Pancreas (tissue), 10 donors: Measurements from ENCODE around the gene GDI1. TPM values are rescaled to one million over a fixed set of nuclear protein-coding genes. Genes with fewer than 3 reads are reported as not detected.

Source experiments
- ATAC-seq, 4 donors: fragments of 200-7000 bp; cut with Tn5 transposase; one replicate each; pipeline versions ENCODE4 v1.8.0 to v1.9.1; 2020; ENCODE audit warnings: mild to moderate bottlenecking in 4 of 4, moderate library complexity in 4 of 4
- DNase-seq, 6 donors: peaks; one replicate each; pipeline ENCODE4 v3.0.0-alpha.2; 2020
- FAIRE-seq: peaks from 2 replicates; lab custom pipeline; 2012; peaks lifted over from hg19 to GRCh38; lab: Jason Lieb, UNC
- H3K27ac ChIP-seq, 4 donors: fragments of 200-600 bp; sonication (generic); 1 replicate in 3 of 4; 2 replicates in 1 of 4; pipeline versions ENCODE4 v1.5.0 to v1.8.0; 2020
- H3K27me3 ChIP-seq, 4 donors: fragments of 200-600 bp; one replicate each; pipeline ENCODE4 v1.8.0; 2021
- H3K36me3 ChIP-seq, 3 donors: fragments of 200-600 bp; sonication (generic) in 1 of 3; one replicate each; pipeline versions ENCODE4 v1.5.0 to v1.8.0; 2020 to 2021
- H3K4me1 ChIP-seq, 3 donors: fragments of 200-600 bp; one replicate each; pipeline ENCODE4 v1.8.0; 2021
- H3K4me3 ChIP-seq, 4 donors: fragments of 200-600 bp; sonication (generic) in 2 of 4; one replicate each; pipeline versions ENCODE4 v1.5.0 to v1.8.0; 2020 to 2021
- H3K9me3 ChIP-seq, 4 donors: fragments of 200-600 bp; one replicate each; pipeline ENCODE4 v1.8.0; 2021
- WGBS, 2 donors: extraction: QIAGEN DNeasy Blood & Tissue Kit; methylation state at CpG; one replicate each; pipeline ENCODE4 v1.1.7; 2013; 5-methylcytosine and 5-hydroxymethylcytosine counted together
- intact Hi-C, 3 donors: fragments of 100-400 bp; cut with DNase I; formaldehyde crosslinking; loops; one replicate each; pipeline versions ENCODE4 v1.11.1 to v1.14.2; 2022
- microRNA-seq, 2 donors: library from miRNA; unstranded; fragments of <30 nt; microRNA quantifications; one replicate each; pipeline versions ENCODE4 to v1.1.0, GENCODE V29; 2019 to 2020
- polyA plus RNA-seq, 2 donors: library from polyadenylated mRNA; stranded (reverse); fragments of 200-250 nt; gene quantifications; one replicate each; pipeline ENCODE4 v1.2.3, GENCODE V29; 2013
- total RNA-seq, 6 donors: library from RNA; stranded (reverse); fragmentation: NEBNext Ultra II Directional in 4 of 6; extraction: Animal tissue kit (Norgen Biotek cat#: 25700) in 4 of 6; gene quantifications; one replicate each; pipeline versions ENCODE4 v1.2.1 to v1.2.4, GENCODE V29; 2021 to 2023
- TF ChIP-seq, protein P1 (sequence below), 4 donors: fragments of 200-600 bp; sonication (generic) in 3 of 4; IDR thresholded peaks; one replicate each; pipeline versions ENCODE4 v1.5.0 to v1.8.0; 2021; ENCODE audit warnings: antibody characterized with exemption in 4 of 4
- donor health status: healthy with polysubstance abuse.
- donor health status: DM: no; HTN: no; CAD: no; lungs with moderate emphysema.
- donor health status: DM: no; HTN: no; CAD: no.
- donor health status: control.
- donor health status: control.
- donor health status: Bipolar disorder and iron deficiency.
- donor health status: DM: yes; HTN: yes; CAD: no.
- donor health status: DM: no; HTN: no; CAD: no.
- donor health status: DM: no; HTN: no; CAD: no.
- donor health status: DM: yes; HTN: yes; CAD: no.

Gene GDI1
- total and polyA plus RNA-seq, 8 donors: 25.5 to 138 (median 36.6) TPM

- peak overlapping the region in 2 of 4 donors; percentile 56 to 59 for H3K4me3 ChIP-seq
- no peak for ATAC-seq
- H3K36me3 ChIP-seq: no peaks in the 10 kb centered on the region
- no peak for DNase-seq
- no peak for FAIRE-seq
- H3K9me3 ChIP-seq: no peaks in the 10 kb centered on the region
- intact Hi-C loops: no loop called here
- WGBS, 2 donors: 76 to 78% methylated on average over 4 of the region's 4 CpGs
- peaks cover 0 to 5% (median 0%) of the 10 kb centered on the region in 3 donors for H3K4me1 ChIP-seq
- no peaks in the 10 kb centered on the region for H3K27me3 ChIP-seq
- no peak overlapping the region for H3K27ac ChIP-seq
- TF ChIP-seq, protein P1, sequence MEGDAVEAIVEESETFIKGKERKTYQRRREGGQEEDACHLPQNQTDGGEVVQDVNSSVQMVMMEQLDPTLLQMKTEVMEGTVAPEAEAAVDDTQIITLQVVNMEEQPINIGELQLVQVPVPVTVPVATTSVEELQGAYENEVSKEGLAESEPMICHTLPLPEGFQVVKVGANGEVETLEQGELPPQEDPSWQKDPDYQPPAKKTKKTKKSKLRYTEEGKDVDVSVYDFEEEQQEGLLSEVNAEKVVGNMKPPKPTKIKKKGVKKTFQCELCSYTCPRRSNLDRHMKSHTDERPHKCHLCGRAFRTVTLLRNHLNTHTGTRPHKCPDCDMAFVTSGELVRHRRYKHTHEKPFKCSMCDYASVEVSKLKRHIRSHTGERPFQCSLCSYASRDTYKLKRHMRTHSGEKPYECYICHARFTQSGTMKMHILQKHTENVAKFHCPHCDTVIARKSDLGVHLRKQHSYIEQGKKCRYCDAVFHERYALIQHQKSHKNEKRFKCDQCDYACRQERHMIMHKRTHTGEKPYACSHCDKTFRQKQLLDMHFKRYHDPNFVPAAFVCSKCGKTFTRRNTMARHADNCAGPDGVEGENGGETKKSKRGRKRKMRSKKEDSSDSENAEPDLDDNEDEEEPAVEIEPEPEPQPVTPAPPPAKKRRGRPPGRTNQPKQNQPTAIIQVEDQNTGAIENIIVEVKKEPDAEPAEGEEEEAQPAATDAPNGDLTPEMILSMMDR (IDR thresholded peaks at IDR 0.05): no peak
These were observed 52.2 kb downstream of the GDI1 start for GRCh38 chrX:154489182-154489581.

DNA sequence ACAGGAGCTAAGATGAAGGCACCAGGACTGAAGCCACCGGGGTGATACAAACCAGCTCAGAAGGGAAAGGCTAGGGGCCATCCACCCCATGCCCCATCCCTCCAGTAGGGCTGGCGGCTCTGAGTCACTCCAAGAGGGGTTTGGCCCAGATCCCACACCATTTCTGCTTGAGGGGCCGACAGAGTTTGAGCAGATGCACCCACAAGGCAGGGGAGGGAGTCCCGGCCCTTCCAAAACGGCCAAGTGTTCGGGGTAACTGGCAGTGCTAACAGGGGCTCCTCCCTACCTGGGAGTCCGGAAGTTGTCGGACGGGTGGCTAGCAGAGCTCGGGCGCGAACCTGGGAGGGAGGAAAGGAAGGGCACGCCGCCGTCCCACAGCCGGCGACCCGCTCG, 53.1 kb downstream of the GDI1 start:
- FAIRE-seq (no peak), DNase-seq (peak in 3 of 6 donors; percentile 26 to 48 (median 37)), ATAC-seq (peak in 2 of 4 donors; percentile 12 to 14)
- H3K36me3 ChIP-seq: no peaks in the 10 kb centered on the region
- no peaks in the 10 kb centered on the region for H3K27me3 ChIP-seq
- H3K27ac ChIP-seq: peak overlapping the region; percentile 84 to 94 (median 88)
- peaks cover 0 to 5% (median 0%) of the 10 kb centered on the region in 3 donors for H3K4me1 ChIP-seq
- intact Hi-C loops: no loop called here
- no peaks in the 10 kb centered on the region for H3K9me3 ChIP-seq
- TF ChIP-seq, protein P1 (IDR thresholded peaks at IDR 0.05): no peak
- 0 to 52% methylated on average over 11 to 19 of the region's 19 CpGs for WGBS, 2 donors
- peak overlapping the region; percentile 33 to 59 (median 56) for H3K4me3 ChIP-seq

- Histone ChIP-seq H3K4me3 (peak within 1 kb of the TSS; percentile 33 to 59 (median 56)), H3K9me3 (no peaks in the 10 kb centered on the region), H3K36me3 (no peaks in the 10 kb centered on the region), H3K27ac (peak within 1 kb of the TSS; percentile 84 to 94 (median 88)), H3K27me3 (no peaks in the 10 kb centered on the region), H3K4me1 (peaks cover 0 to 5% (median 0%) of the 10 kb centered on the region in 3 donors)
- ATAC-seq: peak; percentile 82 to 93 (median 86)
- TF ChIP-seq, protein P1 (IDR thresholded peaks at IDR 0.05): no peak
- intact Hi-C loops: no loop called here
- FAIRE-seq: no peak
- 1 to 28% methylated on average over 51 to 65 of the region's 71 CpGs for WGBS, 2 donors
- peak; percentile 90 to 96 (median 94) for DNase-seq
These were observed 53.6 kb downstream of the GDI1 start, which contains the start of gene SLC10A3 for GRCh38 chrX:154490414-154491083. TSS of gene SLC10A3 (minus strand) at chrX:154490629. CDS start at chrX:154488940, 1,689 bp downstream.

Small RNA genes within 50 kb of the gene (microRNA-seq; reads per million reads assigned to microRNA genes)
- 0 reads per million in 2 donors for gene MIR6858

Other genes starting within 250 kb of the GDI1 start
- not detected for gene OPN1MW2, start 217.4 kb upstream of the GDI1 start, total RNA-seq
- not detected for gene OPN1MW2, start 217.4 kb upstream of the GDI1 start, polyA plus RNA-seq
- not detected for gene OPN1MW3, start 179.6 kb upstream of the GDI1 start, total RNA-seq
- not detected for gene OPN1MW3, start 179.6 kb upstream of the GDI1 start, polyA plus RNA-seq
- gene TEX28, start 142.0 kb upstream of the GDI1 start, total RNA-seq: not detected
- gene TEX28, start 142.0 kb upstream of the GDI1 start, polyA plus RNA-seq: not detected
- gene TKTL1, start 141.4 kb upstream of the GDI1 start, total RNA-seq: not detected
- gene TKTL1, start 141.4 kb upstream of the GDI1 start, polyA plus RNA-seq: not detected
- gene FLNA, start 62.5 kb upstream of the GDI1 start, total RNA-seq: 100 to 1,000 TPM in 4 of 6 donors, 10 to 100 TPM in 2; 67.0 to 298 (median 142) TPM
- gene FLNA, start 62.5 kb upstream of the GDI1 start, polyA plus RNA-seq: 100 to 1,000 TPM; 222 to 259 TPM
- gene EMD, start 57.9 kb upstream of the GDI1 start, total RNA-seq: 10 to 100 TPM; 23.1 to 42.9 (median 38.7) TPM
- gene EMD, start 57.9 kb upstream of the GDI1 start, polyA plus RNA-seq: 10 to 100 TPM; 56.0 to 86.7 TPM
- 1,000 to 10,000 TPM; 2,194 to 4,058 (median 3,145) TPM for gene RPL10, start 38.8 kb upstream of the GDI1 start, total RNA-seq
- gene RPL10, start 38.8 kb upstream of the GDI1 start, polyA plus RNA-seq: 1,000 to 10,000 TPM; 2,751 to 3,412 TPM
- gene DNASE1L1, start 27.9 kb upstream of the GDI1 start, total RNA-seq: 10 to 100 TPM in 1 of 6 donors, 1 to 10 TPM in 5; 5.1 to 13.6 (median 7.3) TPM
- 10 to 100 TPM; 11.3 to 16.5 TPM for gene DNASE1L1, start 27.9 kb upstream of the GDI1 start, polyA plus RNA-seq
- gene TAFAZZIN, start 25.6 kb upstream of the GDI1 start, total RNA-seq: 10 to 100 TPM; 14.6 to 26.7 (median 17.1) TPM
- gene TAFAZZIN, start 25.6 kb upstream of the GDI1 start, polyA plus RNA-seq: 10 to 100 TPM; 77.0 to 82.7 TPM
- 10 to 100 TPM; 27.8 to 55.6 (median 37.7) TPM for gene ATP6AP1, start 8.5 kb upstream of the GDI1 start, total RNA-seq
- gene ATP6AP1, start 8.5 kb upstream of the GDI1 start, polyA plus RNA-seq: 10 to 100 TPM; 34.1 to 82.4 TPM
- 10 to 100 TPM; 21.2 to 39.8 (median 22.0) TPM for gene FAM50A, start 7.0 kb downstream of the GDI1 start, total RNA-seq
- 100 to 1,000 TPM in 1 of 2 donors, 10 to 100 TPM in 1; 91.5 to 128 TPM for gene FAM50A, start 7.0 kb downstream of the GDI1 start, polyA plus RNA-seq
- gene PLXNA3, start 21.1 kb downstream of the GDI1 start, total RNA-seq: 10 to 100 TPM; 10.5 to 40.7 (median 16.3) TPM
- 10 to 100 TPM; 15.0 to 39.0 TPM for gene PLXNA3, start 21.1 kb downstream of the GDI1 start, polyA plus RNA-seq
- gene LAGE3, start 42.1 kb downstream of the GDI1 start, total RNA-seq: 10 to 100 TPM in 5 of 6 donors, 1 to 10 TPM in 1; 9.5 to 19.6 (median 12.7) TPM
- gene LAGE3, start 42.1 kb downstream of the GDI1 start, polyA plus RNA-seq: 10 to 100 TPM; 10.1 to 15.2 TPM
- gene UBL4A, start 49.5 kb downstream of the GDI1 start, total RNA-seq: 10 to 100 TPM; 16.0 to 32.2 (median 21.5) TPM
- gene UBL4A, start 49.5 kb downstream of the GDI1 start, polyA plus RNA-seq: 10 to 100 TPM; 13.6 to 20.4 TPM
- 10 to 100 TPM in 5 of 6 donors, 1 to 10 TPM in 1; 9.6 to 12.2 (median 11.3) TPM for gene SLC10A3, start 53.5 kb downstream of the GDI1 start, total RNA-seq
- gene SLC10A3, start 53.5 kb downstream of the GDI1 start, polyA plus RNA-seq: 10 to 100 TPM; 16.2 to 19.1 TPM
- gene FAM3A, start 79.1 kb downstream of the GDI1 start, total RNA-seq: 10 to 100 TPM; 26.4 to 40.4 (median 32.7) TPM
- 10 to 100 TPM; 70.7 to 78.5 TPM for gene FAM3A, start 79.1 kb downstream of the GDI1 start, polyA plus RNA-seq
- gene G6PD, start 109.7 kb downstream of the GDI1 start, total RNA-seq: 10 to 100 TPM in 3 of 6 donors, 1 to 10 TPM in 3; 6.7 to 17.9 (median 11.0) TPM
- 10 to 100 TPM; 11.4 to 17.0 TPM for gene G6PD, start 109.7 kb downstream of the GDI1 start, polyA plus RNA-seq
- 10 to 100 TPM in 2 of 6 donors, 1 to 10 TPM in 4; 6.3 to 11.7 (median 8.3) TPM for gene IKBKG, start 110.5 kb downstream of the GDI1 start, total RNA-seq
- gene IKBKG, start 110.5 kb downstream of the GDI1 start, polyA plus RNA-seq: 10 to 100 TPM; 25.2 to 29.7 TPM
- not detected for gene CTAG1A, start 148.0 kb downstream of the GDI1 start, total RNA-seq
- not detected for gene CTAG1A, start 148.0 kb downstream of the GDI1 start, polyA plus RNA-seq
- not detected for gene CTAG1B, start 182.1 kb downstream of the GDI1 start, total RNA-seq
- gene CTAG1B, start 182.1 kb downstream of the GDI1 start, polyA plus RNA-seq: not detected
- gene CTAG2, start 216.4 kb downstream of the GDI1 start, total RNA-seq: not detected
- 1 to 10 TPM in 1 of 2 donors, not detected in 1; 1.2 TPM for gene CTAG2, start 216.4 kb downstream of the GDI1 start, polyA plus RNA-seq